ENCODE data around the gene CHRNA9.

Gene CHRNA9

GRCh38 chr4:40310225-40310624, 24.9 kb upstream of the CHRNA9 start:
- Histone ChIP-seq H3K79me2 (ENCODE audit: insufficient read depth, low read length) (no peaks in the 10 kb centered on the region), H3K9me3 (ENCODE audit: insufficient read depth, low read length) (no peaks in the 10 kb centered on the region), H3K27ac (ENCODE audit: low read depth, low read length) (no peak overlapping the region), H4K20me1 (ENCODE audit: low read depth, low read length) (no peaks in the 10 kb centered on the region), H3K4me3 (ENCODE audit: insufficient read depth, low read length, poor library complexity, severe bottlenecking) (no peak overlapping the region), H3K9me2 (replicated peaks; ENCODE audit: insufficient read depth, low read length) (no peaks in the 10 kb centered on the region), H3F3A (ENCODE audit: insufficient read depth) (peaks cover 38% of the 10 kb centered on the region), H3K9ac (ENCODE audit: low read length) (no peak overlapping the region), H3K27me3 (ENCODE audit: low read length) (no peaks in the 10 kb centered on the region), H3K4me2 (ENCODE audit: low read depth, low read length, poor library complexity, severe bottlenecking) (no peak overlapping the region), H3K36me3 (ENCODE audit: low read length) (no peaks in the 10 kb centered on the region), H2AFZ (ENCODE audit: low read depth, low read length, severe bottlenecking) (no peak overlapping the region)
- TF ChIP-seq EZH2phosphoT487 (conservative IDR thresholded peaks at IDR 0.05; ENCODE audit: low read length) (no peak), CTCF (IDR thresholded peaks at IDR 0.05; ENCODE audit: insufficient read depth, low read length, poor library complexity, severe bottlenecking) (no peak)

GRCh38 chr4:40311811-40312346, 23.3 kb upstream of the CHRNA9 start:
- no peak overlapping the region for H3K9ac ChIP-seq (ENCODE audit: low read length)
- no peaks in the 10 kb centered on the region for H3K27me3 ChIP-seq (ENCODE audit: low read length)
- no peak overlapping the region for H3K4me2 ChIP-seq (ENCODE audit: low read depth, low read length, poor library complexity, severe bottlenecking)
- no peaks in the 10 kb centered on the region for H3K9me2 ChIP-seq (replicated peaks; ENCODE audit: insufficient read depth, low read length)
- no peak for TF ChIP-seq EZH2phosphoT487 (conservative IDR thresholded peaks at IDR 0.05; ENCODE audit: low read length)
- H3K27ac ChIP-seq (ENCODE audit: low read depth, low read length) = no peak overlapping the region
- no peaks in the 10 kb centered on the region for H3K9me3 ChIP-seq (ENCODE audit: insufficient read depth, low read length)
- H2AFZ ChIP-seq (ENCODE audit: low read depth, low read length, severe bottlenecking) = no peak overlapping the region
- H3K79me2 ChIP-seq (ENCODE audit: insufficient read depth, low read length) = no peaks in the 10 kb centered on the region
- no peak overlapping the region for H3K4me3 ChIP-seq (ENCODE audit: insufficient read depth, low read length, poor library complexity, severe bottlenecking)
- H3K36me3 ChIP-seq (ENCODE audit: low read length) = no peaks in the 10 kb centered on the region
- H3F3A ChIP-seq (ENCODE audit: insufficient read depth) = peaks cover 24% of the 10 kb centered on the region
- H4K20me1 ChIP-seq (ENCODE audit: low read depth, low read length) = no peaks in the 10 kb centered on the region

GRCh38 chr4:40314951-40315350, 20.2 kb upstream of the CHRNA9 start:
- Histone ChIP-seq H3K9me3 (ENCODE audit: insufficient read depth, low read length) (no peaks in the 10 kb centered on the region), H3K4me2 (ENCODE audit: low read depth, low read length, poor library complexity, severe bottlenecking) (no peak overlapping the region), H3K36me3 (ENCODE audit: low read length) (no peaks in the 10 kb centered on the region), H3K9me2 (replicated peaks; ENCODE audit: insufficient read depth, low read length) (no peaks in the 10 kb centered on the region), H3K4me3 (ENCODE audit: insufficient read depth, low read length, poor library complexity, severe bottlenecking) (no peak overlapping the region), H3K9ac (ENCODE audit: low read length) (no peak overlapping the region), H3K27ac (ENCODE audit: low read depth, low read length) (no peak overlapping the region), H3K27me3 (ENCODE audit: low read length) (no peaks in the 10 kb centered on the region), H4K20me1 (ENCODE audit: low read depth, low read length) (no peaks in the 10 kb centered on the region), H3F3A (ENCODE audit: insufficient read depth) (0 out of 2 replicates have a peak, but pooled peaks cover 3% of the 10 kb centered on the region), H3K79me2 (ENCODE audit: insufficient read depth, low read length) (no peaks in the 10 kb centered on the region), H2AFZ (ENCODE audit: low read depth, low read length, severe bottlenecking) (no peak overlapping the region)
- TF ChIP-seq CTCF (IDR thresholded peaks at IDR 0.05; ENCODE audit: insufficient read depth, low read length, poor library complexity, severe bottlenecking) = no peak
- no peak for TF ChIP-seq EZH2phosphoT487 (conservative IDR thresholded peaks at IDR 0.05; ENCODE audit: low read length)

- Histone ChIP-seq H3K79me2 (ENCODE audit: insufficient read depth, low read length) (no peaks in the 10 kb centered on the region), H3K36me3 (ENCODE audit: low read length) (no peaks in the 10 kb centered on the region), H4K20me1 (ENCODE audit: low read depth, low read length) (no peaks in the 10 kb centered on the region), H3K27me3 (ENCODE audit: low read length) (no peaks in the 10 kb centered on the region), H3F3A (ENCODE audit: insufficient read depth) (0 out of 2 replicates have a peak, but pooled peaks cover 3% of the 10 kb centered on the region), H3K27ac (ENCODE audit: low read depth, low read length) (no peak overlapping the region), H3K9me3 (ENCODE audit: insufficient read depth, low read length) (no peaks in the 10 kb centered on the region), H3K4me3 (ENCODE audit: insufficient read depth, low read length, poor library complexity, severe bottlenecking) (peak overlapping the region; percentile 18), H3K9me2 (replicated peaks; ENCODE audit: insufficient read depth, low read length) (no peaks in the 10 kb centered on the region), H3K4me2 (ENCODE audit: low read depth, low read length, poor library complexity, severe bottlenecking) (peak overlapping the region; percentile 65), H3K9ac (ENCODE audit: low read length) (peak overlapping the region; percentile 35), H2AFZ (ENCODE audit: low read depth, low read length, severe bottlenecking) (peak overlapping the region; percentile 87)
- TF ChIP-seq CTCF (IDR thresholded peaks at IDR 0.05; ENCODE audit: insufficient read depth, low read length, poor library complexity, severe bottlenecking) = no peak
- TF ChIP-seq EZH2phosphoT487 (conservative IDR thresholded peaks at IDR 0.05; ENCODE audit: low read length) = no peak
Observed at GRCh38 chr4:40316333-40316781, 18.8 kb upstream of the CHRNA9 start.
